Stimulated activated effector memory CD8-positive, alpha-beta T cell treated with anti-CD3 and anti-CD28 coated beads, Interleukin-12 subunit alpha, Interleukin-12 subunit beta, amount 100 ng/mL, for 72 hours (primary cell): ENCODE measurements around the gene UNC45B.
"Not testable (repeated sequence)": the region's sequence is repeated elsewhere in the genome, so short reads cannot be mapped to it uniquely, and the experiment has no call there.

ENCODE experiments used
- ATAC-seq: fragments of 150-1000 bp; cut with Tn5 transposase; 2 replicates; pipeline ENCODE4 v1.10.0; 2021
- DNase-seq, 2 donors: peaks; one replicate each; pipeline ENCODE4 v3.0.0; 2021 to 2022; ENCODE audit warnings: low spot score in 2 of 2
- H3K27ac Mint-ChIP-seq: one replicate; pipeline ENCODE4 v1.8.0; 2022; ENCODE audit warnings: mild to moderate bottlenecking, mixed read lengths
- H3K36me3 Mint-ChIP-seq: one replicate; pipeline ENCODE4 v1.8.0; 2022; ENCODE audit warnings: mild to moderate bottlenecking, mixed read lengths
- H3K4me1 Mint-ChIP-seq: one replicate; pipeline ENCODE4 v1.8.0; 2022; ENCODE audit warnings: mixed read lengths
- H3K4me3 Mint-ChIP-seq: one replicate; pipeline ENCODE4 v1.8.0; 2022; ENCODE audit warnings: mild to moderate bottlenecking, mixed read lengths
- H3K9me3 Mint-ChIP-seq: one replicate; pipeline ENCODE4 v1.8.0; 2022; ENCODE audit warnings: mixed read lengths

UNC45B gene

DNA sequence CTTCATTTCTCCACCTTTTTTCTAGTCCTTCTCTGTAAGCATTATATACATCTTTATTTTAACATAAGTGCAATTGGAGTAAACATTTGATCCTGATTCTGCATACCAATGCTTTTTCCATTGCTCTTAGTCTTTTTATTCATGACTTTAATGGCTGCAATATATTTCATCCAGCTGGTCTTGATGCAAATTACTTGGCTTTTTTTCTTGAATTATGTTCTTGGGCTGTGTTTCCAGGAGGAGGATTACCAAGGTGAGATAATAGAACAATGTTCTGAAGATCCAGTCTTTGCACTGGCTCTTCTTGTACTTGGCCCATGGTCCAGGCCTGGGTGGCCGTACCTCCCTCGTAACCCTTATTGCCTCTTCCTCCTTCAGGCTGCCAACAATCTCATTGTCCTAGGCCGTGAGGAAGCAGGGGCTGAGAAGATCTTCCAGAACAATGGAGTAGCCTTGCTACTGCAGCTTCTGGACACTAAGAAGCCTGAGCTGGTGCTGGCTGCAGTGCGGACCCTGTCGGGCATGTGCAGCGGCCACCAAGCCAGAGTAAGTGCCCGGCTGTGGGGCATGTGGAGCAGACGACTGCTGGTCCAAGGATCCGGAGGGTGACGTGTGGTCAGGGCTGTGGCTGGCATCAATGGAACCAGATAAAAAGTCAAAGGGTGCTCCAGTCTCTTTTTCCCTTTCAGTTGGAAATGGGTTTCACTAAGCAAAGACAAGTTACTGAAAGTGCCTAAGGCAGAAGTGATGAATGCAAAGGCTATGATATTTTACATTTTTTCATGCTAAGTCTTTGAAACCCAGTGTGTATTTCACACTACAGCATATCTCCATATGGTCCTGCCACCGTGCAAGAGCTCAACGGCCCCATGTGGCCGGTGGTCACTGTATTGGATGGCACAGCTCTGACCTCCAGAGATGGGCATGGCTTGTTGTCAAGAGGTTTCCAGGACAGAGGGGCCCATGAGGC, 6.9 kb downstream of the UNC45B start:
- no peak overlapping the region for H3K4me3 Mint-ChIP-seq
- ATAC-seq (no peak), DNase-seq (no peak)
- no peaks in the 10 kb centered on the region for H3K9me3 Mint-ChIP-seq
- peaks cover 3% of the 10 kb centered on the region for H3K4me1 Mint-ChIP-seq
- no peaks in the 10 kb centered on the region for H3K36me3 Mint-ChIP-seq
- no peak overlapping the region for H3K27ac Mint-ChIP-seq

DNA sequence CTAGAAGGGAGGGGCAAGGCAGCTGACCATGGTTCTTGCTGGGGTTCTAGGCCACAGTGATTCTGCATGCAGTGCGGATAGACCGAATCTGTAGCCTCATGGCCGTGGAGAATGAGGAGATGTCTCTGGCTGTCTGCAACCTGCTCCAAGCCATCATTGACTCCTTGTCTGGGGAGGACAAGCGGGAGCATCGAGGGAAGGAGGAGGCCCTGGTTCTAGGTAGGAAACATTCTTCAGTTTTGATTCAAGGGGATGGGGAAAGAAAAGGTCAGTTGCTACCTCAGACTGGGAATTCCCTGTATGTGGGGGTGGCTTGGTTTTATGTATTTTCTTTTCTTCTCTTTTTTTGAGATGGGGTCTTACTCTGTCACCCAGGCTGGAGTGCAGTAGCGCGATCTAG, 7.6 kb downstream of the UNC45B start:
- Mint-ChIP-seq H3K9me3 (no peaks in the 10 kb centered on the region), H3K27ac (no peak overlapping the region), H3K4me3 (no peak overlapping the region), H3K36me3 (no peaks in the 10 kb centered on the region), H3K4me1 (peaks cover 11% of the 10 kb centered on the region)
- DNase-seq (no peak), ATAC-seq (no peak)

DNA sequence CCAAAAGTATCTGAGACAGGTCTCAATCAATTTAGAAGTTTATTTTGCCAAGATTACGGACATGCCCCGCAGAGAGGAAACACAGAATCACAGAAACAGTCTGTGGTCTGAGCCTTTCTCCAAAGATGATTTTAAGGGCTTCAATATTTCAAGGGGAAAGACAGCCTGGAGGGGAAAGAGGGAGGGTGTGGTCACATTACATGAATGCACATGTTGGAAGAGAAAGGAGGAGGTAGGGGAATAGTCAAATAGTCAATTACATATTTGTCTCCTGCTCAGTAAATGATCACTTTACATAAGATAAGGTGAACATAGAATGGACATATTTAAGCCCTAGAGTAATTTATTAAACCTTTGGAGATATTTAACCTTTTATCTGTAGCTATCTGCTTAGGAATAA, 12.3 kb downstream of the UNC45B start:
- Mint-ChIP-seq H3K4me1 (peaks cover 38% of the 10 kb centered on the region), H3K9me3 (no peaks in the 10 kb centered on the region), H3K36me3 (no peaks in the 10 kb centered on the region), H3K4me3 (peak overlapping the region; percentile 44), H3K27ac (peak overlapping the region; percentile 61)
- DNase-seq (no peak), ATAC-seq (no peak)

DNA sequence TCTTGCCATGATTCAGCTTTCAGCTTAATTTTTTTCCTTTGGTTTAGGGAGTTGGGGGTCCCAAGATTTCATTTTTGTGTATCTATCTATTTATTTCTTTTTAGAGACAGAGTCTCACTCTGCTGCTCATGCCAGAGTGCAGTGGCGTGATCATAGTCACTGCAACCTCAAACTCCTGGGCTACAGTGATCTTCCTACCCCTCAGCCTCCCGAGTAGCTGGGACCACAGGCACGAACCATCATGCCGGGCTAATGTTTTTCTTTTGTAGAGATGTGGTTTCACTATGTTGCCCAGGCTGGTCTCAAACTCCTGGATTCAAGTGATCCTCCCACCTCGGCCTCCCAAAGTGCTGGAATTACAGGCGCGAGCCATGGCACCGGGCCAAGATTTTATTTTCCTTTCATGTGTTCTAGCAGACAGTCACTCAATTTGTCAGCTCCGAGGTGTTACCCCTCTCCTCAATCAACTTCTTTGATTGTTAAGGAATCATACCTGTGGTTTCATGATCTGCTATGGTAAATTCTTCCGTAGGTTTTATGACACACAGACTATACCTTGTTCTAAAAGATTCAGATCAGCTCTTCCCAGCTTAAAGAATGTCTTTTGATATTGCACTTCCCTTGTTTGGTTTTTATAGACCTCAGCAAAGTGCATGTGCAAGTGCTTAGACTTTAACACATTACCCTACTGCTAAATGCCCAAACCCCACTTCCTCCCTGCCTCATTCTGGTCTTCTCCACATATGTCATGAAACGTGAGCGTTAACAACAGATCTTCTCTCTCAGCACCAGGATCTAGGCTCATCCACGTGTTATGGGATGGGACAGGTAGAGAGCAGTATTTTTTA, 13.0 kb downstream of the UNC45B start:
- Mint-ChIP-seq H3K9me3 (no peaks in the 10 kb centered on the region), H3K4me1 (peaks cover 43% of the 10 kb centered on the region), H3K36me3 (no peaks in the 10 kb centered on the region), H3K4me3 (peak overlapping the region; percentile 44), H3K27ac (peak overlapping the region; percentile 61)
- DNase-seq (no peak), ATAC-seq (peak; percentile 82)

GRCh38 chr17:35161281-35161761, 13.7 kb downstream of the UNC45B start:
- Mint-ChIP-seq H3K9me3 (no peaks in the 10 kb centered on the region), H3K36me3 (no peaks in the 10 kb centered on the region), H3K4me3 (peak overlapping the region; percentile 44), H3K27ac (peak overlapping the region; percentile 61), H3K4me1 (peaks cover 43% of the 10 kb centered on the region)
- DNase-seq (no peak), ATAC-seq (peak; percentile 61)

DNA sequence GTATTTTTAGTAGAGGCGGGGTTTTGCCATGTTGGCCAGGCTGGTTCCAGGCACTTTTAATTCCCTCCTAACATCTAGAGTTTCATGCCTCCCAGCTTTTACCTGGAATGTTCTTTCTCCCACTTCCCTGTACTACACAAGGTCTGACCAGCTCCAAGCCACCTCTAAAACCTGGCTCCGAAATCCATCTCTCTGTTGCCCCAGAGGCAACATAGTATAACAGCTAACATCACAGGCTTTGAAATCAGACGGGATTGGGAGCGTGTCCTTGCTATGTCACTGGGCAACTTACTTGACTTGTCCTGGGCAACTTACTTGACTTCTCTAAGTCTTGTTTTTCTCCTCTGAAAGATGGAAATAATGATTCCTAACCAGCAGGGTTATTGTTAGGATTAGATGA, 15.1 kb downstream of the UNC45B start:
- no peak overlapping the region for H3K27ac Mint-ChIP-seq
- no peak overlapping the region for H3K4me3 Mint-ChIP-seq
- H3K36me3 Mint-ChIP-seq, result no peaks in the 10 kb centered on the region
- H3K9me3 Mint-ChIP-seq, result no peaks in the 10 kb centered on the region
- no peak for DNase-seq
- no peak for ATAC-seq
- peaks cover 45% of the 10 kb centered on the region for H3K4me1 Mint-ChIP-seq

- no peaks in the 10 kb centered on the region for H3K9me3 Mint-ChIP-seq
- DNase-seq (no peak), ATAC-seq (no peak)
- no peak overlapping the region for H3K4me3 Mint-ChIP-seq
- peak overlapping the region; percentile 32 for H3K27ac Mint-ChIP-seq
- no peaks in the 10 kb centered on the region for H3K36me3 Mint-ChIP-seq
- H3K4me1 Mint-ChIP-seq, result peaks cover 50% of the 10 kb centered on the region
Measured at GRCh38 chr17:35163886-35164285, 16.3 kb downstream of the UNC45B start.

GRCh38 chr17:35164716-35165115, 17.1 kb downstream of the UNC45B start:
- no peak for ATAC-seq
- Mint-ChIP-seq H3K9me3 (no peaks in the 10 kb centered on the region), H3K4me1 (peaks cover 44% of the 10 kb centered on the region), H3K36me3 (no peaks in the 10 kb centered on the region), H3K27ac (no peak overlapping the region), H3K4me3 (no peak overlapping the region)
- no peak for DNase-seq

GRCh38 chr17:35166526-35166925, 18.9 kb downstream of the UNC45B start:
- Mint-ChIP-seq H3K4me3 (no peak overlapping the region), H3K36me3 (no peaks in the 10 kb centered on the region), H3K27ac (no peak overlapping the region), H3K4me1 (peaks cover 31% of the 10 kb centered on the region), H3K9me3 (no peaks in the 10 kb centered on the region)
- ATAC-seq, result no peak
- DNase-seq, result no peak

GRCh38 chr17:35167046-35167445, 19.4 kb downstream of the UNC45B start:
- Mint-ChIP-seq H3K9me3 (no peaks in the 10 kb centered on the region), H3K4me1 (peaks cover 29% of the 10 kb centered on the region), H3K36me3 (no peaks in the 10 kb centered on the region), H3K4me3 (no peak overlapping the region), H3K27ac (no peak overlapping the region)
- DNase-seq (no peak), ATAC-seq (no peak)

DNA sequence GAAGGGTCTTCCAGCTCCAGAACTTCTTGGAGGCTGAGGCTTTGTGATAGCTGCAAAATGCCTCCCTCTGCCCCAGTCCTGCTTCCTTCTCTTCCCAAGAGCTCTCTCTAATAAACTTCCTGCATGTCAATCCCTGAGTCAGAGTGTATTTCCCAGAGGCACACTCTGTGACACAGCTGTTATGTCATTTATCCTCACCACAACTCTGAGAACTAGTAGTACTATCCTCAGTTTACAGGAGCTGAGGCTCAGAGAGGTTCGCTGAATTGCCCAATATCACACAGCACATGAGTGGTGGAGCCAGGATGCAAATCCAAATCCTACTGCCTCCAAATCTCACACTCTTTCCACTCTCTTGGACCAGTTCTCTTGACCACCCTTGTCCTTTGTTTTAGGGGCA, 20.0 kb downstream of the UNC45B start:
- H3K4me3 Mint-ChIP-seq, result no peak overlapping the region
- H3K9me3 Mint-ChIP-seq, result no peaks in the 10 kb centered on the region
- H3K4me1 Mint-ChIP-seq, result peaks cover 30% of the 10 kb centered on the region
- H3K36me3 Mint-ChIP-seq, result no peaks in the 10 kb centered on the region
- ATAC-seq, result no peak
- DNase-seq, result no peak
- H3K27ac Mint-ChIP-seq, result no peak overlapping the region

- Mint-ChIP-seq H3K9me3 (no peaks in the 10 kb centered on the region), H3K27ac (no peak overlapping the region), H3K4me3 (no peak overlapping the region), H3K4me1 (peaks cover 34% of the 10 kb centered on the region), H3K36me3 (no peaks in the 10 kb centered on the region)
- no peak for ATAC-seq
- no peak for DNase-seq
Measured at GRCh38 chr17:35169835-35170363, 22.3 kb downstream of the UNC45B start.

GRCh38 chr17:35170968-35171771, 23.6 kb downstream of the UNC45B start:
- peak overlapping the region; percentile 27 for H3K4me3 Mint-ChIP-seq
- no peaks in the 10 kb centered on the region for H3K36me3 Mint-ChIP-seq
- H3K9me3 Mint-ChIP-seq, result no peaks in the 10 kb centered on the region
- ATAC-seq, result peak; percentile 76
- H3K27ac Mint-ChIP-seq, result no peak overlapping the region
- peak in 1 of 2 donors; percentile 63 for DNase-seq
- H3K4me1 Mint-ChIP-seq, result peaks cover 40% of the 10 kb centered on the region

DNA sequence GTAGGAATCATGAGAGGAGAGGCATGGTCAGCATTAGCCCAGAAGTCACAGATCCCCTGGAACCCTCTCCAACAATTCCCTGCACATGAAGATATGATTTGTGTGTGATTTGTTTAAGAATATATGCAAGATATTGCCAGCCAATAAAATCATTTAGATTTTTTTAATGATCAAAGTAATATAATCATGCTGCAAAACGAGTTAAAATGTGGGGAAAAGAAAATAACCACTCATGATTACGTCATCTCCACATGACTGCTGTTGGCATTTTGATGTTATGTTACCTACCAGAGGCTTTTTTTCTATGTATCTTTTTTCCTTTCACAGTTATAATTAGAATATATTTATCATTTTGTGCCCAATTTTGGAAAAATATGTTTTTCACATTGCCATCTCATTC, 24.2 kb downstream of the UNC45B start:
- peak overlapping the region; percentile 27 for H3K4me3 Mint-ChIP-seq
- ATAC-seq (no peak), DNase-seq (no peak)
- H3K27ac Mint-ChIP-seq, result no peak overlapping the region
- no peaks in the 10 kb centered on the region for H3K9me3 Mint-ChIP-seq
- H3K4me1 Mint-ChIP-seq, result peaks cover 47% of the 10 kb centered on the region
- no peaks in the 10 kb centered on the region for H3K36me3 Mint-ChIP-seq

DNA sequence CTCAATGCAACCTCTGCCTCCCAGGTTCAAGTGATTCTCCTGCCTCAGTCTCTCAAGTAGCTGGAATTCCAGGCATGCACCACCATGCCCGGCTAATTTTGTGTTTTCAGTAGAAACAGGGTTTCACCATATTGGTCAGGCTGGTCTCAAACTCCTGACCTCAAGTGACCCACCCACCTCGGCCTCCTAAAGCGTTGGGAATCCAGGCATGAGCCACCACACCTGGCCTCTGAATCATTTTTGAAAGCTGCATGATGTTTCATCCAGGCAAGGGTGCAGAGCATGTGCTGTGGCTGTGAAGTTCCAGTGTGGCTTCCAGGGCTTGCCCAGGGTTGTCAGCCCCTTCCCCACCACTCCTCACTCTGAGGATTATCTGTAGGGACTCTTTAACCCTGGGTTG, 24.7 kb downstream of the UNC45B start:
- not testable (repeated sequence) for H3K9me3 Mint-ChIP-seq, H3K36me3 Mint-ChIP-seq, DNase-seq, ATAC-seq, H3K4me3 Mint-ChIP-seq
- peak overlapping the region; percentile 50 for H3K27ac Mint-ChIP-seq
- H3K4me1 Mint-ChIP-seq, result peaks cover 52% of the 10 kb centered on the region
